ENCODE results near the gene NFIX. TPM values are rescaled to one million over a fixed set of nuclear protein-coding genes. Genes with fewer than 3 reads are reported as not detected.

Gene NFIX
- total RNA-seq, 1 donor from 2014 or later: 2.6 TPM

DNA sequence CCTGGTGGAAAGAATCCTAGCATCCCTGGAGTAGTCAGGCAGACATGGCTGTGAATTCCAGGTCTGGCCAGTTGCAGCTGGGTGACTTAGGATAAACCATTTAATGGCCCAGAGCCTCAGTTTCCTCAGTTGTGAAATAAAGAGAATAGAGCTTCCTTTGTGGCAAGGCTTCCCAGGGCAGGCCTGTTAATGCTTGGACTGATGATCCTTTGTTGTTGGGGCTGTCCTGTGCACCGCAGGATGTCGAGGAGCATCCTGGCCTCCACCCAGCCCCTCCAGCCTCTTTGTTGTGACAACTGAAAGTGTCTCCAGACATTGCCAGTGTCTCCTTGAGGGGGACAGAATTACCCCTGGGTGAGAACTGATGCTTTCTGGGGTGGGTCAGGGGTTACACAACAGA is 91.1 kb downstream of the NFIX start:
- ChIA-PET POLR2A (interaction anchor here (0.6 kb wide), 2 partner anchors 111 to 115 kb away, joined by 3 to 7 read pairs; no protein-coding TSS in a partner anchor), CTCF (no interaction called here)
- ATAC-seq (ENCODE audit: low read depth) (no peak), DNase-seq (no peak)
- Mint-ChIP-seq H3K27ac (no peak overlapping the region), H3K9me3 (no peaks in the 10 kb centered on the region), H3K36me3 (ENCODE audit: low read depth) (no peaks in the 10 kb centered on the region), H3K4me1 (no peaks in the 10 kb centered on the region), H3K27me3 (peaks cover 6% of the 10 kb centered on the region), H3K4me3 (no peak overlapping the region)
- TF ChIP-seq, protein P1, sequence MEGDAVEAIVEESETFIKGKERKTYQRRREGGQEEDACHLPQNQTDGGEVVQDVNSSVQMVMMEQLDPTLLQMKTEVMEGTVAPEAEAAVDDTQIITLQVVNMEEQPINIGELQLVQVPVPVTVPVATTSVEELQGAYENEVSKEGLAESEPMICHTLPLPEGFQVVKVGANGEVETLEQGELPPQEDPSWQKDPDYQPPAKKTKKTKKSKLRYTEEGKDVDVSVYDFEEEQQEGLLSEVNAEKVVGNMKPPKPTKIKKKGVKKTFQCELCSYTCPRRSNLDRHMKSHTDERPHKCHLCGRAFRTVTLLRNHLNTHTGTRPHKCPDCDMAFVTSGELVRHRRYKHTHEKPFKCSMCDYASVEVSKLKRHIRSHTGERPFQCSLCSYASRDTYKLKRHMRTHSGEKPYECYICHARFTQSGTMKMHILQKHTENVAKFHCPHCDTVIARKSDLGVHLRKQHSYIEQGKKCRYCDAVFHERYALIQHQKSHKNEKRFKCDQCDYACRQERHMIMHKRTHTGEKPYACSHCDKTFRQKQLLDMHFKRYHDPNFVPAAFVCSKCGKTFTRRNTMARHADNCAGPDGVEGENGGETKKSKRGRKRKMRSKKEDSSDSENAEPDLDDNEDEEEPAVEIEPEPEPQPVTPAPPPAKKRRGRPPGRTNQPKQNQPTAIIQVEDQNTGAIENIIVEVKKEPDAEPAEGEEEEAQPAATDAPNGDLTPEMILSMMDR (IDR thresholded peaks at IDR 0.05): no peak
- intact Hi-C loops (cut with micrococcal nuclease): no loop called here

DNA sequence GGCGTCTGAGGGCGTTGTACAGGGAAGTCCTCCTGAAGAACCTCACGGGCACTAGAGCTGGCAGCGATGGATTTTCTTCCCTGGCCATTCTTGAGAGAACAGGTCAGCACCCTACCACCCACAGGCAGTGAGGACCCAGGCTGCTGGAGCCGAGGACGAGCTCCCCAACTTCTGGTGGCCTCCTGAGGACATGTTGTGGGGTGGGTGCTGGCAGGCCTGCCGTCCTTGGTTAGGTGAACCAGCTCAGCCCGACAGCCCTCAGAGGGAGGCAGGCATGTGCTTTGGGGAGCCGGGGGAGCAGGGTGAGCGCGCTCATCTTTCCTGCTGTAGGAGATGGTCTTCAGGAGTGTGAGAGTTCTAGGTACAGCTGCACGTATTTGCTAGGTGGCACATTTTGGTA is 92.0 kb downstream of the NFIX start:
- TF ChIP-seq, protein P1 (IDR thresholded peaks at IDR 0.05): no peak
- H3K27me3 Mint-ChIP-seq: peaks cover 6% of the 10 kb centered on the region
- CTCF ChIA-PET: no interaction called here
- DNase-seq (no peak), ATAC-seq (ENCODE audit: low read depth) (no peak)
- no peaks in the 10 kb centered on the region for H3K4me1 Mint-ChIP-seq
- H3K9me3 Mint-ChIP-seq: no peaks in the 10 kb centered on the region
- no peak overlapping the region for H3K4me3 Mint-ChIP-seq
- no peaks in the 10 kb centered on the region for H3K36me3 Mint-ChIP-seq (ENCODE audit: low read depth)
- H3K27ac Mint-ChIP-seq: no peak overlapping the region
- intact Hi-C loops (cut with micrococcal nuclease): no loop called here
- POLR2A ChIA-PET: interaction anchor here (0.6 kb wide), 1 partner anchor 90 kb away, joined by 8 read pairs; no protein-coding TSS in a partner anchor

DNA sequence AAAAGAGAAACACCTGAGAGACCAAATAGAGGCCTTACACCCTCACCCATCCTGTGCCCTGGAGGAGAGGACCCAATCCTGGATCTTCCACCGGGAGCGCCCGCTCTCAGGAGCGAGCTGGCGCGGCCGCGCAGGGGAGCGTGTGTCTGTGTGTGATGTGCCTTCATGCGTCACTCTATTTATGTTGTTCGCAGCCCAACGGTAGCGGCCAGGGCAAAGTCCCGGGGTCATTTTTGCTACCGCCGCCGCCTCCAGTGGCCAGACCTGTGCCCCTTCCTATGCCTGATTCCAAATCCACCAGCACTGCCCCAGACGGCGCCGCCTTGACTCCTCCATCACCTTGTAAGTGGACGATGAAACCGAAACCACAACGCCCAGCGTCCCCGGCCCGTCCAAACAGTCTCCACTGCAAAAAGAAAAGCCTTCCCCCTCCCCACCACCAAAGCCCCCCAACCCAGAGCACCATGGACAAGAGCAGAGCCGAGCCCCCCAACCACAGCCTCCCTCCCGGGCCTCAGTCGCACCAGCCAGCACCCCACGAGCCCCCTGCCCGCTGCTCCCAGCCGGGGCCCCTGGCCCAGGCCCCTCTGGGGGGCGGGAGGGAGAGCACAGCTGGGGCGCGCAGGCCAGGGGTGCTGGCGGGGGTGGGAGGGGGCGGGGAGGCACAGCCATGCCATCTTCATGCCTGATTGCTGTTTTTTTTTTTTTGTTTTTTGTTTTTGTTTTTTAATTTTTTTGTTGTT is 92.7 kb downstream of the NFIX start:
- intact Hi-C loops (cut with micrococcal nuclease): no loop called here
- H3K9me3 Mint-ChIP-seq: no peaks in the 10 kb centered on the region
- DNase-seq (no peak), ATAC-seq (ENCODE audit: low read depth) (no peak)
- H3K36me3 Mint-ChIP-seq (ENCODE audit: low read depth): no peaks in the 10 kb centered on the region
- H3K27me3 Mint-ChIP-seq: peaks cover 5% of the 10 kb centered on the region
- ChIA-PET POLR2A (interaction anchor here (0.6 kb wide), 1 partner anchor 89 kb away, joined by 8 read pairs; no protein-coding TSS in a partner anchor), CTCF (no interaction called here)
- H3K4me1 Mint-ChIP-seq: no peaks in the 10 kb centered on the region
- H3K4me3 Mint-ChIP-seq: no peak overlapping the region
- no peak overlapping the region for H3K27ac Mint-ChIP-seq
- TF ChIP-seq, protein P1 (IDR thresholded peaks at IDR 0.05): no peak

DNA sequence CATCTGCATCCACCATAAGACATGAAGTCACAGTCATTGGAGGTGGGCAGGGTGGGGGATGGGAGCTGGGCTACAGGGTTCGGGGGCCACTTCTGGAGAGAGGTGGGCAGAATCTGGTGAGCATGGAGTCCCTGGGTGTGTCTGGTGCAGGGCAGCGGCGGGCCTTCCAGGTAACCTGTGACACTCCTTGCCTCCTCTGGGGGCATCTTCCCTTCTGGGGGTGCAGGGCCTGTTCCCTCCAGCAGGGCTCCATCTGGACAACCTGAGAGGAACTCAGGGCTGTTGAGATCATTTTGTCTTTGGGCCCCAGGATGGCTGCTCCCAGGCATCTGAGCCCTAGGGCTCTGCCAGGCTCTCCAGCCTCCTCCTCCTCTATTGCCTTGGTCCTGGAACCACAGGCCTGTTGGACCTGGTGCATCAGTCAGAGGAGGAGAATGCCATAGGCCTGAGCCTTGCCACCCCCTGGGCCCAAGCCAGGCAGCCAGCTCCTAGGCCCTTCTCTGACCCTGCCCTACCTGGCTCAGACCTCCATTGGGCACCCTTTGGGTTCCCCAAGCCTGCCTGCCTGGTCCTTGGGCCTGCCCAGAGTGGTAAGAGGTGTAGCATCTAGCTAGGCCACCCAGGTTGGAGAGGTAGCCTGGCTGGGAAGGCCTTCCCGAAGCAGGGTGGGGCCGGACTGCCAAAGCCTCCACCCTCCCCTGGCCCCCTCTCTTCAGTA is 94.0 kb downstream of the NFIX start:
- H3K4me3 Mint-ChIP-seq: no peak overlapping the region

More for the DNA sequence above, 94.0 kb downstream of the NFIX start:
- CTCF ChIA-PET: no interaction called here
- DNase-seq (no peak), ATAC-seq (ENCODE audit: low read depth) (no peak)
- intact Hi-C loops (cut with micrococcal nuclease): no loop called here
- no peaks in the 10 kb centered on the region for H3K9me3 Mint-ChIP-seq
- H3K4me1 Mint-ChIP-seq: peaks cover 6% of the 10 kb centered on the region
- H3K27ac Mint-ChIP-seq: no peak overlapping the region
- POLR2A ChIA-PET: no interaction called here
- H3K36me3 Mint-ChIP-seq (ENCODE audit: low read depth): no peaks in the 10 kb centered on the region
- peaks cover 5% of the 10 kb centered on the region for H3K27me3 Mint-ChIP-seq
- TF ChIP-seq, protein P1 (IDR thresholded peaks at IDR 0.05): no peak

Data from activated B cell treated with CpG ODN at 0.5 μM for 24 hours (primary cell).